HepG2 (cell line): ENCODE measurements around the gene NELL1. TPM values are rescaled to one million over a fixed set of nuclear protein-coding genes. Genes with fewer than 3 reads are reported as not detected.

ENCODE experiments used
- ATAC-seq: fragments of 200-7000 bp; cut with Tn5 transposase; 3 replicates; pipeline ENCODE4 v1.9.1; 2020; ENCODE audit warnings: mild to moderate bottlenecking, moderate library complexity
- BruUV-seq: library from RNA; stranded (reverse); fragments of 400-500 nt; replicated peaks from 2 replicates; lab custom pipeline; 2021; lab: Mats Ljungman, UMichigan
- CTCF ChIA-PET: fragments of 300-600 bp; formaldehyde crosslinking; extraction: SDS; loops from one replicate; lab custom pipeline; 2021; ENCODE audit warnings: low total read pairs, inconsistent platforms, low intra/inter-chr PET ratio; lab: Yijun Ruan, JAX
- POLR2A ChIA-PET: fragments of 350-600 bp; sonication (Branson Sonifier 250); formaldehyde crosslinking; loops from one replicate; lab custom pipeline; 2020; ENCODE audit warnings: antibody characterized with exemption, inconsistent platforms; lab: Yijun Ruan, JAX
- DNase-seq: peaks from one replicate; pipeline ENCODE4 v3.0.0-alpha.2; 2015; ENCODE audit warnings: low spot score
- FAIRE-seq: peaks from 3 replicates; lab custom pipeline; 2011; peaks lifted over from hg19 to GRCh38; lab: Jason Lieb, UNC
- H2AFZ ChIP-seq: one replicate; pipeline ENCODE4 v1.6.1; 2011; ENCODE audit warnings: low read length, inconsistent platforms
- H3K27ac ChIP-seq: fragments of 300-600 bp; 3 replicates; pipeline ENCODE4 v1.8.0; 2011; ENCODE audit warnings: mixed run types, mild to moderate bottlenecking, mixed read lengths, low read length, inconsistent platforms; ENCODE audit not compliant: insufficient read depth; ENCODE audit errors: extremely low read length
- H3K27me3 ChIP-seq, 2 experiments: fragments of 200-600 bp in 1 of 2; 2 replicates in 1 of 2; 3 replicates in 1 of 2; pipeline versions ENCODE4 v1.6.0 to v1.8.0; 2011; ENCODE audit warnings: low read length in 2 of 2, mild to moderate bottlenecking in 2 of 2, moderate library complexity in 2 of 2, inconsistent platforms in 1 of 2; ENCODE audit not compliant: insufficient read depth in 2 of 2, control insufficient read depth in 1 of 2
- H3K36me3 ChIP-seq, 2 experiments: fragments of 200-600 bp in 1 of 2; replicated peaks in 1 of 2; 2 replicates in 1 of 2; 3 replicates in 1 of 2; pipeline versions ENCODE4 v1.5.1 to v1.8.0; 2011; ENCODE audit warnings: low read length in 2 of 2, inconsistent platforms in 1 of 2; ENCODE audit not compliant: insufficient read depth in 2 of 2, control insufficient read depth in 1 of 2
- H3K4me1 ChIP-seq: 2 replicates; pipeline ENCODE4 v1.5.1; 2012; ENCODE audit warnings: low read length, inconsistent platforms; ENCODE audit not compliant: insufficient read depth
- H3K4me2 ChIP-seq: 2 replicates; pipeline ENCODE4 v1.6.0; 2011; ENCODE audit warnings: low read depth, low read length, inconsistent platforms
- H3K4me3 ChIP-seq, 3 experiments: fragments of 200-600 bp in 1 of 3; sonication (generic), shearing (Covaris generic) in 1 of 3; replicated peaks in 1 of 3; 2 replicates each; pipeline ENCODE4 v1.5.1; 2011 to 2016; ENCODE audit warnings: low read length in 3 of 3, inconsistent platforms in 2 of 3, low read depth in 2 of 3, mild to moderate bottlenecking in 2 of 3, control low read depth in 1 of 3, mixed read lengths in 1 of 3; ENCODE audit not compliant: insufficient read depth in 1 of 3
- H3K79me2 ChIP-seq: one replicate; pipeline ENCODE4 v1.6.1; 2011; ENCODE audit warnings: low read length, inconsistent platforms; ENCODE audit not compliant: insufficient read depth
- H3K9ac ChIP-seq: 2 replicates; pipeline ENCODE4 v1.6.0; 2011; ENCODE audit warnings: mild to moderate bottlenecking, low read depth, low read length, inconsistent platforms; ENCODE audit not compliant: insufficient read depth
- H3K9me3 ChIP-seq: 2 replicates; pipeline ENCODE4 v1.5.1; 2012; ENCODE audit warnings: mild to moderate bottlenecking, low read length
- H4K20me1 ChIP-seq: 2 replicates; pipeline ENCODE4 v1.6.0; 2011; ENCODE audit warnings: inconsistent platforms, mild to moderate bottlenecking, low read length, moderate library complexity; ENCODE audit not compliant: insufficient read depth
- NCOA2 ChIP-seq: sonication (generic); formaldehyde crosslinking; IDR thresholded peaks from 2 replicates; pipeline ENCODE4 v1.8.0; 2022; ENCODE audit warnings: inconsistent platforms
- PRDM4 ChIP-seq: sonication (generic); formaldehyde crosslinking; IDR thresholded peaks from 2 replicates; pipeline ENCODE4 v1.9.0; 2021; ENCODE audit warnings: missing genetic modification reagents, borderline replicate concordance
- RCOR2 ChIP-seq: IDR thresholded peaks from 2 replicates; pipeline ENCODE4 v1.6.1; 2016; ENCODE audit warnings: missing biosample characterization, missing genetic modification reagents
- TBX3 ChIP-seq: fragments of 450-650 bp; IDR thresholded peaks from 2 replicates; pipeline ENCODE4 v1.6.1; 2017; ENCODE audit warnings: antibody characterized with exemption, mild to moderate bottlenecking, inconsistent platforms, borderline replicate concordance
- ZNF253 ChIP-seq: sonication (generic); formaldehyde crosslinking; IDR thresholded peaks from 2 replicates; pipeline ENCODE4 v1.8.0; 2022; ENCODE audit warnings: mild to moderate bottlenecking, missing genetic modification reagents, borderline replicate concordance
- ZNF275 ChIP-seq: sonication (generic); formaldehyde crosslinking; IDR thresholded peaks from 2 replicates; pipeline ENCODE4 v1.8.0; 2022; ENCODE audit warnings: missing genetic modification reagents, mild to moderate bottlenecking, inconsistent platforms, borderline replicate concordance
- ZNF282 ChIP-seq: fragments of 450-650 bp; IDR thresholded peaks from 2 replicates; pipeline ENCODE4 v1.6.1; 2018; ENCODE audit not compliant: partially characterized antibody
- ZNF431 ChIP-seq: sonication (generic); formaldehyde crosslinking; IDR thresholded peaks from 2 replicates; pipeline ENCODE4 v1.9.0; 2022; ENCODE audit warnings: missing genetic modification reagents, low read depth, mild to moderate bottlenecking, borderline replicate concordance
- ZNF570 ChIP-seq: sonication (generic); formaldehyde crosslinking; IDR thresholded peaks from 2 replicates; pipeline ENCODE4 v1.4.0; 2020; ENCODE audit warnings: mild to moderate bottlenecking, missing genetic modification reagents, borderline replicate concordance
- ZNF800 ChIP-seq: sonication (generic); formaldehyde crosslinking; IDR thresholded peaks from 2 replicates; pipeline ENCODE4 v1.4.0; 2020; ENCODE audit warnings: missing genetic modification reagents
- WGBS: methylation state at CpG from one replicate; pipeline ENCODE4 v1.1.6; 2017; ENCODE audit warnings: low lambda C conversion rate; 5-methylcytosine and 5-hydroxymethylcytosine counted together
- in situ Hi-C: cut with HindIII; loops from 2 replicates; pipeline ENCODE4 v1.10.0; 2017; ENCODE audit warnings: low pct_unique_long_range_greater_than_20kb; ENCODE audit not compliant: extremely low pct_ligation_motif_present
- intact Hi-C: fragments of 100-400 bp; cut with micrococcal nuclease; formaldehyde crosslinking; loops from one replicate; pipeline ENCODE4 v1.10.0; 2022; ENCODE audit not compliant: unreplicated experiment
- polyA plus RNA-seq, 8 experiments: library from polyadenylated mRNA; depleted of rRNA in 3 of 8; stranded (reverse) in 7 of 8; unstranded in 1 of 8; fragments of >200 nt; fragmentation: Illumina TruSeq in 4 of 8; extraction: Trizol in 4 of 8; gene quantifications; 2 replicates each; pipeline versions ENCODE4 v1.2.1 to v1.2.3, GENCODE V29; 2011 to 2016; ENCODE audit warnings: low read depth in 4 of 8, missing spikeins in 1 of 8, mixed read lengths in 1 of 8; ENCODE audit not compliant: insufficient read depth in 1 of 8
- total RNA-seq, 5 experiments: library from RNA; depleted of rRNA; stranded (reverse); fragments of >200 nt; fragmentation: Illumina TruSeq; extraction: Trizol; gene quantifications; 2 replicates each; pipeline ENCODE4 v1.2.3, GENCODE V29; 2016; ENCODE audit warnings: low read depth in 1 of 5

NELL1 gene
- total and polyA plus RNA-seq, 2 of the 13 experiments (the other 11 are each of a cell fraction or from before 2014, with no cell fraction given), result not detected

- no peaks in the 10 kb centered on the region for H3K79me2 ChIP-seq
- H3K4me2 ChIP-seq, result no peak overlapping the region
- no peaks in the 10 kb centered on the region for H3K36me3 ChIP-seq
- FAIRE-seq (no peak), DNase-seq (no peak), ATAC-seq (no peak)
- intact Hi-C loops (no loop called here), in situ Hi-C loops (no loop called here)
- no peaks in the 10 kb centered on the region for H3K9me3 ChIP-seq
- no peak overlapping the region for H2AFZ ChIP-seq
- H4K20me1 ChIP-seq, result no peaks in the 10 kb centered on the region
- no peaks in the 10 kb centered on the region for H3K4me1 ChIP-seq
- CTCF ChIA-PET, result no interaction called here
- H3K27ac ChIP-seq, result no peak overlapping the region
- BruUV-seq, result no TSS peak
- no peak overlapping the region for H3K9ac ChIP-seq
- POLR2A ChIA-PET, result no interaction called here
- H3K27me3 ChIP-seq, result no peaks in the 10 kb centered on the region
- TF ChIP-seq ZNF800 (CRISPR knock-in tag) (no peak), ZNF253 (no peak), ZNF282 (no peak), NCOA2 (no peak), ZNF570 (no peak), ZNF275 (no peak), TBX3 (no peak), ZNF431 (CRISPR knock-in tag) (no peak), PRDM4 (no peak), RCOR2 (CRISPR knock-in tag) (no peak)
- H3K4me3 ChIP-seq, result no peak overlapping the region
- 0% methylated on average over 1 of the region's 1 CpG for WGBS
Measured at GRCh38 chr11:21411597-21411996, 742.2 kb downstream of the NELL1 start.
